Colonic mucosa (tissue), 4 donors: ENCODE data around the gene CPT1B. TPM values are rescaled to one million over a fixed set of nuclear protein-coding genes. Genes with fewer than 3 reads are reported as not detected.

Experiments
- DNase-seq: peaks from one replicate; pipeline ENCODE4 v3.0.0-alpha.2; 2020
- H3K27ac ChIP-seq: fragments of 200-600 bp; one replicate; pipeline ENCODE4 v1.8.0; 2021
- H3K27me3 ChIP-seq: fragments of 200-600 bp; one replicate; pipeline ENCODE4 v1.8.0; 2021
- H3K36me3 ChIP-seq: fragments of 200-600 bp; one replicate; pipeline ENCODE4 v1.8.0; 2021
- H3K4me1 ChIP-seq: fragments of 200-600 bp; one replicate; pipeline ENCODE4 v1.8.0; 2021; ENCODE audit warnings: mild to moderate bottlenecking
- H3K4me3 ChIP-seq: fragments of 200-600 bp; one replicate; pipeline ENCODE4 v1.8.0; 2021
- H3K9ac ChIP-seq, 2 donors: one replicate each; pipeline ENCODE4 v1.7.0; 2013; ENCODE audit warnings: control low read depth in 2 of 2, low read depth in 2 of 2, low read length in 2 of 2
- H3K9me3 ChIP-seq: fragments of 200-600 bp; one replicate; pipeline ENCODE4 v1.8.0; 2021
- intact Hi-C: fragments of 100-400 bp; cut with DNase I; formaldehyde crosslinking; loops from one replicate; pipeline ENCODE4 v1.14.1; 2022
- total RNA-seq, 2 donors: library from RNA; stranded (reverse); fragmentation: NEBNext Ultra II Directional in 1 of 2; extraction: Animal tissue kit (Norgen Biotek cat#: 25700) in 1 of 2; gene quantifications; one replicate each; pipeline ENCODE4 v1.2.1, GENCODE V29; 2021
- TF ChIP-seq, protein P1 (sequence below): fragments of 200-600 bp; IDR thresholded peaks from one replicate; pipeline ENCODE4 v1.8.0; 2022; ENCODE audit warnings: antibody characterized with exemption, mild to moderate bottlenecking
- donor health status: healthy.
- donor health status: DM: no; HTN: no; CAD: no.
- donor health status: DM: no; HTN: no; CAD: no.

Gene CPT1B
- total RNA-seq, 2 donors from 2014 or later = 20.1 to 21.7 TPM

- H3K9me3 ChIP-seq = no peaks in the 10 kb centered on the region
- no peak for DNase-seq
- TF ChIP-seq, protein P1, sequence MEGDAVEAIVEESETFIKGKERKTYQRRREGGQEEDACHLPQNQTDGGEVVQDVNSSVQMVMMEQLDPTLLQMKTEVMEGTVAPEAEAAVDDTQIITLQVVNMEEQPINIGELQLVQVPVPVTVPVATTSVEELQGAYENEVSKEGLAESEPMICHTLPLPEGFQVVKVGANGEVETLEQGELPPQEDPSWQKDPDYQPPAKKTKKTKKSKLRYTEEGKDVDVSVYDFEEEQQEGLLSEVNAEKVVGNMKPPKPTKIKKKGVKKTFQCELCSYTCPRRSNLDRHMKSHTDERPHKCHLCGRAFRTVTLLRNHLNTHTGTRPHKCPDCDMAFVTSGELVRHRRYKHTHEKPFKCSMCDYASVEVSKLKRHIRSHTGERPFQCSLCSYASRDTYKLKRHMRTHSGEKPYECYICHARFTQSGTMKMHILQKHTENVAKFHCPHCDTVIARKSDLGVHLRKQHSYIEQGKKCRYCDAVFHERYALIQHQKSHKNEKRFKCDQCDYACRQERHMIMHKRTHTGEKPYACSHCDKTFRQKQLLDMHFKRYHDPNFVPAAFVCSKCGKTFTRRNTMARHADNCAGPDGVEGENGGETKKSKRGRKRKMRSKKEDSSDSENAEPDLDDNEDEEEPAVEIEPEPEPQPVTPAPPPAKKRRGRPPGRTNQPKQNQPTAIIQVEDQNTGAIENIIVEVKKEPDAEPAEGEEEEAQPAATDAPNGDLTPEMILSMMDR = no peak
- H3K27me3 ChIP-seq = no peaks in the 10 kb centered on the region
- no peaks in the 10 kb centered on the region for H3K36me3 ChIP-seq
- H3K4me1 ChIP-seq = peaks cover 6% of the 10 kb centered on the region
- H3K4me3 ChIP-seq = no peak overlapping the region
- intact Hi-C loops = loop anchor here (10.0 kb wide), 1 partner anchor 47 kb away; no protein-coding TSS in a partner anchor
- no peak overlapping the region for H3K9ac ChIP-seq
- no peak overlapping the region for H3K27ac ChIP-seq
Observed at GRCh38 chr22:50567721-50568252, 10.4 kb downstream of the CPT1B start.

GRCh38 chr22:50564289-50564688 lies 13.9 kb downstream of the CPT1B start:
- TF ChIP-seq, protein P1 = no peak
- Histone ChIP-seq H3K27me3 (no peaks in the 10 kb centered on the region), H3K9me3 (no peaks in the 10 kb centered on the region), H3K9ac (peak overlapping the region in 1 of 2 donors; percentile 99), H3K4me3 (no peak overlapping the region), H3K36me3 (no peaks in the 10 kb centered on the region), H3K27ac (peak overlapping the region; percentile 73), H3K4me1 (peaks cover 6% of the 10 kb centered on the region)
- peak; percentile 56 for DNase-seq
- intact Hi-C loops = loop anchor here (5.0 to 10.0 kb wide), 2 partner anchors 42 to 51 kb away; no protein-coding TSS in a partner anchor

GRCh38 chr22:50563413-50564160 lies 14.6 kb downstream of the CPT1B start:
- Histone ChIP-seq H3K4me1 (peaks cover 6% of the 10 kb centered on the region), H3K4me3 (peak overlapping the region; percentile 42), H3K27ac (peak overlapping the region; percentile 73), H3K27me3 (no peaks in the 10 kb centered on the region), H3K9ac (peak overlapping the region; percentile 72 to 99), H3K9me3 (no peaks in the 10 kb centered on the region), H3K36me3 (no peaks in the 10 kb centered on the region)
- TF ChIP-seq, protein P1 = no peak
- no peak for DNase-seq
- intact Hi-C loops = loop anchor here (5.0 to 10.0 kb wide), 2 partner anchors 41 to 51 kb away; no protein-coding TSS in a partner anchor

GRCh38 chr22:50562523-50563412 lies 15.5 kb downstream of the CPT1B start, which contains the start of gene SYCE3:
Gene SYCE3, minus strand, starts transcription at chr22:50562919. Its CDS starts 6,514 bp downstream, at chr22:50556405.
- Histone ChIP-seq H3K27me3 (no peaks in the 10 kb centered on the region), H3K4me1 (peaks cover 6% of the 10 kb centered on the region), H3K4me3 (peak within 1 kb of the TSS; percentile 42), H3K27ac (peak within 1 kb of the TSS; percentile 73), H3K9me3 (no peaks in the 10 kb centered on the region), H3K36me3 (no peaks in the 10 kb centered on the region), H3K9ac (peak within 1 kb of the TSS; percentile 72 to 99)
- intact Hi-C loops = loop anchor here (5.0 to 10.0 kb wide), 2 partner anchors 40 to 52 kb away; no protein-coding TSS in a partner anchor
- DNase-seq = peak; percentile 99
- TF ChIP-seq, protein P1 = peak; percentile 96
